ENCODE measurements around the gene FHOD3. TPM values are rescaled to one million over a fixed set of nuclear protein-coding genes. Genes with fewer than 3 reads are reported as not detected.

The FHOD3 gene
- total and polyA plus RNA-seq, 2 experiments from 2014 or later = 2.7 to 8.7 TPM

GRCh38 chr18:36672437-36673344 lies 375.2 kb downstream of the FHOD3 start:
- Histone ChIP-seq H3K4me3 (no peak overlapping the region), H2AFZ (no peak overlapping the region), H3K27ac (ENCODE audit: low read depth) (0 out of 2 replicates have a peak overlapping the region, but pooled peaks have one; percentile 2), H3K4me2 (0 out of 2 replicates have a peak overlapping the region, but pooled peaks have one; percentile 11), H4K20me1 (replicated peaks; ENCODE audit: insufficient read depth) (no peaks in the 10 kb centered on the region), H3K36me3 (ENCODE audit: insufficient read depth) (no peaks in the 10 kb centered on the region), H3K9me2 (ENCODE audit: insufficient read depth) (peaks cover 13% of the 10 kb centered on the region; the same call in 1 of the 2 replicates), H3F3A (replicated peaks; ENCODE audit: low read depth) (no peaks in the 10 kb centered on the region), H3K79me2 (replicated peaks; ENCODE audit: insufficient read depth) (no peaks in the 10 kb centered on the region), H3K4me1 (ENCODE audit: insufficient read depth) (peaks cover 17% of the 10 kb centered on the region; the same call in 1 of the 2 replicates), H3K27me3 (ENCODE audit: insufficient read depth) (no peaks in the 10 kb centered on the region)
- DNase-seq (ENCODE audit: low spot score) (no peak), ATAC-seq (no peak)
- Mint-ChIP-seq H3K4me1 (peaks cover 10% of the 10 kb centered on the region), H3K4me3 (no peak overlapping the region), H3K27me3 (ENCODE audit: insufficient read depth, low read depth, poor library complexity) (no peaks in the 10 kb centered on the region), H3K27ac (no peak overlapping the region), H3K9me3 (peaks cover 19% of the 10 kb centered on the region), H3K36me3 (ENCODE audit: low read depth) (peaks cover 11% of the 10 kb centered on the region; the same call in 2 of the 3 replicates)
- no peak for TF ChIP-seq EZH2 (IDR thresholded peaks at IDR 0.05; ENCODE audit: low read depth, unreplicated experiment)
- no peak for TF ChIP-seq ZNF114 (CRISPR knock-in tag; IDR thresholded peaks at IDR 0.05)
- TF ChIP-seq ETS1 (IDR thresholded peaks at IDR 0.05) = no peak
- no peak for TF ChIP-seq NANOG (IDR thresholded peaks at IDR 0.05; ENCODE audit: borderline replicate concordance)
- TF ChIP-seq REST (IDR thresholded peaks at IDR 0.05; ENCODE audit: unreplicated experiment) = no peak
- no peak for TF ChIP-seq CTCF (conservative IDR thresholded peaks at IDR 0.05; ENCODE audit: low read depth in 2 of 2)
- no peak for TF ChIP-seq ZNF331 (CRISPR knock-in tag; IDR thresholded peaks at IDR 0.05; ENCODE audit: low read depth)
- TF ChIP-seq JUNB (IDR thresholded peaks at IDR 0.05; ENCODE audit: unreplicated experiment) = no peak
- no peak for TF ChIP-seq EZH2phosphoT487 (IDR thresholded peaks at IDR 0.05; ENCODE audit: unreplicated experiment)
- TF ChIP-seq CREB1 (CRISPR knock-in tag; IDR thresholded peaks at IDR 0.05; ENCODE audit: low read depth) = no peak
- no peak for TF ChIP-seq ZNF462 (CRISPR knock-in tag; IDR thresholded peaks at IDR 0.05)
- no peak for TF ChIP-seq POLR2AphosphoS5 (IDR thresholded peaks at IDR 0.05; ENCODE audit: low read depth)
- no peak for TF ChIP-seq STAT1 (IDR thresholded peaks at IDR 0.05; ENCODE audit: unreplicated experiment)
